Activated naive CD8-positive, alpha-beta T cell treated with anti-CD3 and anti-CD28 coated beads, Interleukin-2, amount 10 ng/mL, durations not matched to agents 7 days and 5 days (primary cell): ENCODE results near the gene RBMXL2. TPM values are rescaled to one million over a fixed set of nuclear protein-coding genes. Genes with fewer than 3 reads are reported as not detected.

Experiments
- ATAC-seq: fragments of 150-1000 bp; cut with Tn5 transposase; one replicate; pipeline ENCODE4 v1.10.0; 2021; ENCODE audit warnings: low read depth, moderate library complexity
- POLR2A ChIA-PET: fragments of 350-600 bp; sonication (Branson Sonifier 250); formaldehyde crosslinking; loops from one replicate; lab custom pipeline; 2021; ENCODE audit warnings: antibody characterized with exemption; lab: Charles Lee
- DNase-seq: peaks from one replicate; pipeline ENCODE4 v3.0.0; 2021
- H3K27ac Mint-ChIP-seq: one replicate; pipeline ENCODE4 v1.8.0; 2022; ENCODE audit warnings: mild to moderate bottlenecking, mixed read lengths
- H3K27me3 Mint-ChIP-seq: one replicate; pipeline ENCODE4 v1.8.0; 2022; ENCODE audit warnings: mild to moderate bottlenecking, moderate library complexity, mixed read lengths
- H3K36me3 Mint-ChIP-seq: one replicate; pipeline ENCODE4 v1.8.0; 2021; ENCODE audit warnings: mild to moderate bottlenecking, mixed read lengths
- H3K4me1 Mint-ChIP-seq: one replicate; pipeline ENCODE4 v1.8.0; 2021; ENCODE audit warnings: mixed read lengths
- H3K4me3 Mint-ChIP-seq: one replicate; pipeline ENCODE4 v1.8.0; 2022; ENCODE audit warnings: mild to moderate bottlenecking, moderate library complexity, mixed read lengths
- H3K9me3 Mint-ChIP-seq: one replicate; pipeline ENCODE4 v1.8.0; 2021; ENCODE audit warnings: mixed read lengths
- total RNA-seq, 2 experiments: library from RNA; stranded (reverse); gene quantifications; one replicate each; pipeline ENCODE4 v1.2.3, GENCODE V29; 2021

Gene RBMXL2
- not detected for total RNA-seq

- Mint-ChIP-seq H3K4me1 (no peaks in the 10 kb centered on the region), H3K36me3 (no peaks in the 10 kb centered on the region), H3K27ac (no peak within 1 kb of the TSS), H3K27me3 (peaks cover 8% of the 10 kb centered on the region), H3K4me3 (no peak within 1 kb of the TSS), H3K9me3 (no peaks in the 10 kb centered on the region)
- DNase-seq (no peak), ATAC-seq (no peak)
- POLR2A ChIA-PET = no interaction called here
Observed at GRCh38 chr11:7088921-7089320, at the start of gene RBMXL2. Gene RBMXL2 (plus strand): TSS chr11:7088998. CDS start chr11:7089121, 123 bp downstream.

DNA sequence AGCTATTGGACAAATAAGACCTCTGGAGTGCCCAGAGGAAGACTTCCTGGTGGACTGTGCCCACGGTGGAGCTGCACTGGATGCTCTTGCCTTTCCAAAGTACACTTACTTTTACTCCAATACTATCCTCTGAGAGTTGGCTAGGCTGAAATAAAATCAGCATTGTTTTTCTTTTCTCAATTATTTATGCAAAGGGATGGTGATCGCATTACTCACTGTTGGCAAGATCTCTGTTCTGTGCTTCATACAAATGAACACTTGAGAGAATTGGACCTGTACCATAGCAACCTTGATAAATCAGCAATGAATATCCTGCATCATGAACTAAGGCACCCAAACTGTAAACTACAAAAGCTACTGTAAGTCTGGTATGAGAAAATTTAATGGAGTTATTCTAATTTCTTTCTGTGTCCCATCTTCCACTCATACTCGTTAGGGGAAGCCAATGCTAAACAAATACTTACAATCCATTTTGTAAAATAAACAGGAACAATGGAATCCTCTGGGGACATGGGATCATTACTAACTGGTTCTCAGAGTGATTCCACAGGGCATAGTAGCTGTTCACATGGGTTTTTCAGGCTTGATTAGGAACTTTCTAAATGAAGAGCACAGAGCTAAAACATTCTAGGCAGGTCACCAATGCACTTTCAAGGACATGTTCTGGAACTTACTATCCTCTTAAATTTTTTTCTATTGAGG is 42.2 kb upstream of the RBMXL2 start:
- Mint-ChIP-seq H3K9me3 (no peaks in the 10 kb centered on the region), H3K27ac (no peak overlapping the region), H3K36me3 (no peaks in the 10 kb centered on the region), H3K4me3 (no peak overlapping the region), H3K4me1 (no peaks in the 10 kb centered on the region), H3K27me3 (peaks cover 10% of the 10 kb centered on the region)
- DNase-seq = no peak
- POLR2A ChIA-PET = no interaction called here
- ATAC-seq = no peak

DNA sequence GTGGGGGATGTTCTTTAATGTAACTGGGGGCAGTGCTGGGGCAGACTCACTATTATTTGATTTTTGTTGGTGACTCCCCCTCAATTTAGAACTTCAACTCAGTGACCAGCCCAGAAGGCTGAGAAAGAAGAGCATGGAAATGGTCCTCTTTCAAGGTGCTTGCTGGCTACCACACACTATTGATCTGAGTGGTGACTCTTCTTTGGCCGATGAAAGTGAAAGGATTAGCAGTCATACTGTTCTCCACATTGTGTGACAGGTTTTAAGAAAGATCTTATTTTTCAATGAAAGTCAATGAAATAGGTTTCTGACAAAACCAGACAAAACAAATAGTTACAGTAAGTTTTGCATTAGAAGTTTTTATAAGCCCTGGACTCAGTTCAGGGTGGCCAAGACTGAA is 38.6 kb upstream of the RBMXL2 start:
- Mint-ChIP-seq H3K4me1 (no peaks in the 10 kb centered on the region), H3K27ac (no peak overlapping the region), H3K27me3 (peaks cover 7% of the 10 kb centered on the region), H3K9me3 (no peaks in the 10 kb centered on the region), H3K36me3 (no peaks in the 10 kb centered on the region), H3K4me3 (no peak overlapping the region)
- DNase-seq (no peak), ATAC-seq (no peak)
- POLR2A ChIA-PET = no interaction called here

- no peak for ATAC-seq
- Mint-ChIP-seq H3K27me3 (peaks cover 6% of the 10 kb centered on the region), H3K36me3 (no peaks in the 10 kb centered on the region), H3K4me1 (no peaks in the 10 kb centered on the region), H3K9me3 (no peaks in the 10 kb centered on the region), H3K4me3 (no peak overlapping the region), H3K27ac (no peak overlapping the region)
- POLR2A ChIA-PET = no interaction called here
- no peak for DNase-seq
Observed at GRCh38 chr11:7056828-7057513, 31.8 kb upstream of the RBMXL2 start.

GRCh38 chr11:7057641-7058040 is 31.2 kb upstream of the RBMXL2 start:
- no peaks in the 10 kb centered on the region for H3K36me3 Mint-ChIP-seq
- no peak for ATAC-seq
- POLR2A ChIA-PET = no interaction called here
- DNase-seq = no peak
- peaks cover 6% of the 10 kb centered on the region for H3K27me3 Mint-ChIP-seq
- H3K9me3 Mint-ChIP-seq = no peaks in the 10 kb centered on the region
- H3K27ac Mint-ChIP-seq = no peak overlapping the region
- no peak overlapping the region for H3K4me3 Mint-ChIP-seq
- no peaks in the 10 kb centered on the region for H3K4me1 Mint-ChIP-seq

DNA sequence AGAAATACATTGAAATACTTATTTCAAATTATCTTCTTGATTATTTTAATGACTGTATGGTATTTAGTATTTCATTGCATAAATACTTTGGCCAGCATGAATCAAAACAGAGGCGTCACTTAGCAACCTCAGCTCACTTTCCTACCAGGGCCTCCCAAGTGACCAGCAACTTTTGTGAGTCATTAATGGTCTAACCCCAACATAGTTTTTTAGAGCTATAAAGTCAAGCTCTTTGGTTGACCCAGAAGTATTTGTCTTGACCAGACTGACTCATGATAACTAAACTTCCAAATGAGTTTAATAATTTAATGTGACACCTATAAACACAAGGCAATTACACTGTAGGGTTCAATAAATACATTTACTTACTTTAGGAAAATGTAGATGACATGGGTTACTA is 27.9 kb upstream of the RBMXL2 start:
- Mint-ChIP-seq H3K4me1 (no peaks in the 10 kb centered on the region), H3K4me3 (no peak overlapping the region), H3K9me3 (no peaks in the 10 kb centered on the region), H3K27ac (no peak overlapping the region), H3K36me3 (no peaks in the 10 kb centered on the region), H3K27me3 (peaks cover 4% of the 10 kb centered on the region)
- POLR2A ChIA-PET = no interaction called here
- no peak for DNase-seq
- ATAC-seq = no peak

GRCh38 chr11:7062534-7062933 is 26.3 kb upstream of the RBMXL2 start:
- no peak overlapping the region for H3K27ac Mint-ChIP-seq

GRCh38 chr11:7072401-7073028 is 16.3 kb upstream of the RBMXL2 start:
- POLR2A ChIA-PET = no interaction called here
- H3K4me3 Mint-ChIP-seq = no peak overlapping the region
- no peak for DNase-seq
- no peak for ATAC-seq
- H3K4me1 Mint-ChIP-seq = no peaks in the 10 kb centered on the region
- H3K27ac Mint-ChIP-seq = no peak overlapping the region
- peaks cover 3% of the 10 kb centered on the region for H3K9me3 Mint-ChIP-seq
- H3K36me3 Mint-ChIP-seq = no peaks in the 10 kb centered on the region
- peaks cover 1% of the 10 kb centered on the region for H3K27me3 Mint-ChIP-seq

More at GRCh38 chr11:7062534-7062933, 26.3 kb upstream of the RBMXL2 start:
- ATAC-seq = no peak
- no peaks in the 10 kb centered on the region for H3K9me3 Mint-ChIP-seq
- H3K27me3 Mint-ChIP-seq = peaks cover 2% of the 10 kb centered on the region
- H3K4me3 Mint-ChIP-seq = no peak overlapping the region
- H3K4me1 Mint-ChIP-seq = no peaks in the 10 kb centered on the region
- POLR2A ChIA-PET = no interaction called here
- DNase-seq = no peak
- no peaks in the 10 kb centered on the region for H3K36me3 Mint-ChIP-seq

GRCh38 chr11:7077101-7077500 is 11.7 kb upstream of the RBMXL2 start:
- no peak for ATAC-seq
- Mint-ChIP-seq H3K27me3 (no peaks in the 10 kb centered on the region), H3K27ac (no peak overlapping the region), H3K4me1 (no peaks in the 10 kb centered on the region), H3K36me3 (no peaks in the 10 kb centered on the region), H3K4me3 (no peak overlapping the region), H3K9me3 (peaks cover 3% of the 10 kb centered on the region)
- peak; percentile 29 for DNase-seq
- POLR2A ChIA-PET = no interaction called here

DNA sequence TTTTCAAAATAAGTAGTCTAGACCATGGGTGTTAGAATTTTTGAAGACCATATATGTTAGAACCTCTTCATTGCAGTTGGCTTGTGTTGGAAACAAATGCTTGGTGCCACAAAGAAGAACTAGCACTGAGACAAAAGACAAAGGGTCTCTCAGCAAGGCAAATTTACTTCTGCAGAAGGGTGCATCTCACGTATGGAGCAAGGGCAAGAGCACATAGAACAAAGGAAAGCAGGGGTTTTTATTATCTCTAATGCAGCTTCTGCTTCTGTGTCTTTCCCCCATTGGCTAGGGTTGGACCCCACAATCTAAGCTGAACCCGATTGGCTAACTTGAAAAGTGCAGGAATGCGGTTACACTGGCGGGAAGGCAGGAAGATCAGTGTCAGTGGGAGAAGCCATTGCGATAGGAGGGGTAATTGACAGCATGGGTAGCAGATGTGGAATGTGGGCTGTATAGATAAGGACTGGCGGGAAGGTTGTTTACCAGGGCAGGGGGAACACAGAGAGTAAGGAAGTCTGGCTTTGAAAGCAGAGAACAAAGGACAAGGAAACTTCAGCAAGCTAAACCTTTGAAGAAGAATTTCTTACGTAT is 9.2 kb upstream of the RBMXL2 start:
- no peaks in the 10 kb centered on the region for H3K4me1 Mint-ChIP-seq
- DNase-seq (no peak), ATAC-seq (no peak)
- POLR2A ChIA-PET = no interaction called here
- no peak overlapping the region for H3K27ac Mint-ChIP-seq
- H3K36me3 Mint-ChIP-seq = no peaks in the 10 kb centered on the region
- peaks cover 3% of the 10 kb centered on the region for H3K9me3 Mint-ChIP-seq
- H3K4me3 Mint-ChIP-seq = no peak overlapping the region
- no peaks in the 10 kb centered on the region for H3K27me3 Mint-ChIP-seq

- ATAC-seq = no peak
- Mint-ChIP-seq H3K27ac (no peak overlapping the region), H3K36me3 (no peaks in the 10 kb centered on the region), H3K4me3 (no peak overlapping the region), H3K27me3 (no peaks in the 10 kb centered on the region), H3K9me3 (peaks cover 3% of the 10 kb centered on the region), H3K4me1 (no peaks in the 10 kb centered on the region)
- no peak for DNase-seq
- POLR2A ChIA-PET = no interaction called here
Observed at GRCh38 chr11:7080900-7081299, 7.9 kb upstream of the RBMXL2 start.

- Mint-ChIP-seq H3K36me3 (no peaks in the 10 kb centered on the region), H3K4me1 (no peaks in the 10 kb centered on the region), H3K27me3 (no peaks in the 10 kb centered on the region), H3K4me3 (no peak overlapping the region), H3K9me3 (peaks cover 3% of the 10 kb centered on the region), H3K27ac (no peak overlapping the region)
- no peak for ATAC-seq
- POLR2A ChIA-PET = no interaction called here
- no peak for DNase-seq
Observed at GRCh38 chr11:7081441-7081840, 7.4 kb upstream of the RBMXL2 start.

DNA sequence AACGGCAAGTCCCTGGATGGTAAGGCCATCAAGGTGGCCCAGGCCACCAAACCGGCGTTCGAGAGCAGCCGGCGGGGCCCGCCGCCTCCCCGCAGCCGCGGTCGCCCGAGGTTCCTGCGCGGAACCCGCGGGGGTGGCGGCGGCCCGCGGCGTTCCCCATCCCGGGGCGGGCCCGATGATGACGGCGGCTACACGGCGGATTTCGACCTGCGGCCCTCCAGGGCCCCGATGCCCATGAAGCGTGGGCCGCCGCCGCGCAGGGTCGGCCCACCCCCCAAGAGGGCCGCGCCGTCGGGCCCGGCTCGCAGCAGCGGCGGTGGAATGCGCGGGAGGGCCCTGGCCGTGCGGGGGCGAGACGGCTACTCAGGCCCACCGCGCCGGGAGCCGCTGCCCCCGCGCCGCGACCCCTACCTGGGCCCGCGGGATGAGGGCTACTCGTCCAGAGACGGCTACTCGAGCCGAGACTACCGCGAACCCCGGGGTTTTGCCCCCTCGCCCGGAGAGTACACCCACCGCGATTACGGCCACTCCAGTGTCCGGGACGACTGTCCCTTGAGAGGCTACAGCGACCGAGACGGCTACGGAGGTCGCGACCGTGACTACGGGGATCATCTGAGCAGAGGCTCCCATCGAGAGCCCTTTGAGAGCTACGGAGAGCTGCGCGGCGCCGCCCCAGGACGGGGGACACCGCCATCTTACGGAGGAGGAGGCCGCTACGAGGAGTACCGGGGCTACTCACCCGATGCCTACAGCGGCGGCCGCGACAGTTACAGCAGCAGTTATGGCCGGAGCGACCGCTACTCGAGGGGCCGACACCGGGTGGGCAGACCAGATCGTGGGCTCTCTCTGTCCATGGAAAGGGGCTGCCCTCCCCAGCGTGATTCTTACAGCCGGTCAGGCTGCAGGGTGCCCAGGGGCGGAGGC is 792 bp downstream of the RBMXL2 start:
- H3K4me3 Mint-ChIP-seq = no peak overlapping the region
- POLR2A ChIA-PET = no interaction called here
- H3K36me3 Mint-ChIP-seq = no peaks in the 10 kb centered on the region
- no peak for DNase-seq
- peaks cover 15% of the 10 kb centered on the region for H3K27me3 Mint-ChIP-seq
- ATAC-seq = no peak
- H3K9me3 Mint-ChIP-seq = no peaks in the 10 kb centered on the region
- no peak overlapping the region for H3K27ac Mint-ChIP-seq
- H3K4me1 Mint-ChIP-seq = no peaks in the 10 kb centered on the region
